HepG2 (cell line): ENCODE measurements around the gene NDST1.

Experiments used
- CTCF ChIP-seq: sonication (generic); formaldehyde crosslinking; IDR thresholded peaks from 2 replicates; pipeline ENCODE4 v1.5.0; 2020; ENCODE audit warnings: mild to moderate bottlenecking, missing genetic modification reagents, moderate library complexity
- SMC3 ChIP-seq: IDR thresholded peaks from 2 replicates; pipeline ENCODE4 v1.6.1; 2011; ENCODE audit warnings: low read length, improper control_type of control experiment

- TF ChIP-seq CTCF, result no peak
- no peak for TF ChIP-seq SMC3
Observed at GRCh38 chr5:150519978-150520377, 12.0 kb downstream of the NDST1 start.
